H1 (cell line): ENCODE results near the gene EIF4A3. TPM values are rescaled to one million over a fixed set of nuclear protein-coding genes. Genes with fewer than 3 reads are reported as not detected.

Source experiments
- CTCF ChIA-PET: fragments of 300-600 bp; sonication (Branson Sonifier 250); formaldehyde crosslinking; loops from one replicate; lab custom pipeline; 2021; ENCODE audit not compliant: partially characterized antibody; lab: Charles Lee
- POLR2A ChIA-PET: fragments of 300-600 bp; sonication (Branson Sonifier 250); formaldehyde crosslinking; loops from one replicate; lab custom pipeline; 2021; ENCODE audit warnings: inconsistent platforms; ENCODE audit not compliant: partially characterized antibody; lab: Charles Lee
- DNase-seq, 2 experiments: peaks; one replicate each; pipeline versions ENCODE4 v3.0.0 to v3.0.0-alpha.2; 2010 to 2022; ENCODE audit warnings: low spot score in 2 of 2, low read depth in 1 of 2, mixed read lengths in 1 of 2
- FAIRE-seq: peaks from 2 replicates; lab custom pipeline; 2011; peaks lifted over from hg19 to GRCh38; lab: Jason Lieb, UNC
- H2AFZ ChIP-seq: 2 replicates; pipeline ENCODE4 v1.8.1; 2012; ENCODE audit warnings: low read length, inconsistent platforms
- H2AK5ac ChIP-seq: 2 replicates; pipeline ENCODE4 v1.6.1; 2013; ENCODE audit warnings: low read depth, low read length
- H2BK120ac ChIP-seq: replicated peaks from 2 replicates; pipeline ENCODE3; 2013; ENCODE audit warnings: low read depth, low read length, inconsistent platforms
- H2BK12ac ChIP-seq: 2 replicates; pipeline ENCODE4 v1.6.1; 2013; ENCODE audit warnings: low read depth, low read length
- H2BK15ac ChIP-seq: 2 replicates; pipeline ENCODE4 v1.6.1; 2013; ENCODE audit warnings: low read length
- H2BK20ac ChIP-seq: 2 replicates; pipeline ENCODE4 v1.6.1; 2013; ENCODE audit warnings: low read length
- H2BK5ac ChIP-seq: 2 replicates; pipeline ENCODE4 v1.6.1; 2013; ENCODE audit warnings: low read depth, low read length
- H3K14ac ChIP-seq: 2 replicates; pipeline ENCODE4 v1.6.1; 2013; ENCODE audit warnings: inconsistent platforms; ENCODE audit not compliant: insufficient read length
- H3K18ac ChIP-seq: 2 replicates; pipeline ENCODE4 v1.6.1; 2013; ENCODE audit warnings: low read length; ENCODE audit errors: extremely low read depth
- H3K23ac ChIP-seq: 2 replicates; pipeline ENCODE4 v1.6.1; 2013; ENCODE audit warnings: inconsistent platforms; ENCODE audit not compliant: insufficient read length
- H3K23me2 ChIP-seq: 2 replicates; pipeline ENCODE4 v1.6.1; 2013; ENCODE audit warnings: low read depth, low read length
- H3K27ac ChIP-seq: 2 replicates; pipeline ENCODE4 v1.6.1; 2011; ENCODE audit warnings: low read depth, low read length, inconsistent platforms
- H3K27me3 ChIP-seq, 4 experiments: replicated peaks in 1 of 4; 1 replicate in 1 of 4; 2 replicates in 3 of 4; pipeline versions ENCODE4 v1.6.1 to v1.8.1; 2011 to 2013; ENCODE audit warnings: low read length in 3 of 4, mild to moderate bottlenecking in 3 of 4, inconsistent platforms in 2 of 4, mixed read lengths in 2 of 4, moderate library complexity in 1 of 4; ENCODE audit not compliant: control insufficient read depth in 3 of 4, insufficient read depth in 3 of 4; ENCODE audit errors: extremely low read depth in 1 of 4
- H3K36me3 ChIP-seq, 4 experiments: 2 replicates each; pipeline versions ENCODE4 v1.6.1 to v1.8.1; 2011 to 2013; ENCODE audit warnings: mild to moderate bottlenecking in 4 of 4, low read length in 3 of 4, moderate library complexity in 2 of 4, control low read depth in 1 of 4, inconsistent platforms in 1 of 4; ENCODE audit not compliant: insufficient read depth in 4 of 4, control insufficient read depth in 2 of 4
- H3K4ac ChIP-seq: replicated peaks from 2 replicates; pipeline ENCODE3; 2013; ENCODE audit warnings: low read length, low read depth, mixed read lengths, inconsistent platforms; ENCODE audit not compliant: insufficient read length
- H3K4me1 ChIP-seq, 4 experiments: replicated peaks in 1 of 4; 1 replicate in 1 of 4; 2 replicates in 3 of 4; pipeline versions ENCODE4 v1.6.1 to v1.8.1; 2011 to 2013; ENCODE audit warnings: low read length in 3 of 4, inconsistent platforms in 2 of 4, mixed read lengths in 1 of 4; ENCODE audit not compliant: insufficient read depth in 4 of 4, control insufficient read depth in 3 of 4
- H3K4me2 ChIP-seq, 2 experiments: 2 replicates each; pipeline versions ENCODE4 v1.6.1 to v1.8.1; 2011 to 2013; ENCODE audit warnings: low read depth in 2 of 2, low read length in 2 of 2, control low read depth in 1 of 2, inconsistent platforms in 1 of 2, mild to moderate bottlenecking in 1 of 2; ENCODE audit not compliant: insufficient read depth in 1 of 2
- H3K4me3 ChIP-seq, 4 experiments: fragments of 200-600, 300-600 bp in 1 of 4; sonication (generic), shearing (Covaris generic), sonication (Bioruptor Twin) in 1 of 4; 2 replicates each; pipeline versions ENCODE4 v1.5.1 to v1.8.1; 2011 to 2016; ENCODE audit warnings: low read length in 4 of 4, low read depth in 3 of 4, control low read depth in 2 of 4, inconsistent platforms in 2 of 4, mild to moderate bottlenecking in 2 of 4, mixed read lengths in 1 of 4, moderate library complexity in 1 of 4; ENCODE audit not compliant: insufficient read depth in 2 of 4; ENCODE audit errors: extremely low read depth in 1 of 4
- H3K56ac ChIP-seq: replicated peaks from 2 replicates; pipeline ENCODE3; 2013; ENCODE audit warnings: low read depth, mild to moderate bottlenecking, mixed read lengths, low read length, inconsistent platforms; ENCODE audit not compliant: insufficient read length
- H3K79me1 ChIP-seq: 2 replicates; pipeline ENCODE4 v1.6.1; 2013; ENCODE audit warnings: low read depth, low read length, control low read depth
- H3K79me2 ChIP-seq, 2 experiments: 2 replicates each; pipeline versions ENCODE4 v1.6.1 to v1.8.1; 2012 to 2013; ENCODE audit warnings: low read length in 2 of 2, mild to moderate bottlenecking in 2 of 2, inconsistent platforms in 1 of 2; ENCODE audit not compliant: insufficient read depth in 2 of 2, control insufficient read depth in 1 of 2
- H3K9ac ChIP-seq, 4 experiments: replicated peaks in 1 of 4; 1 replicate in 1 of 4; 2 replicates in 3 of 4; pipeline versions ENCODE4 v1.6.1 to v1.8.1; 2011 to 2013; ENCODE audit warnings: low read depth in 3 of 4, low read length in 3 of 4, control low read depth in 2 of 4, mild to moderate bottlenecking in 2 of 4, moderate library complexity in 2 of 4, inconsistent platforms in 1 of 4; ENCODE audit errors: extremely low read depth in 1 of 4
- H3K9me3 ChIP-seq, 2 experiments: 2 replicates each; pipeline versions ENCODE4 v1.6.1 to v1.8.1; 2012 to 2013; ENCODE audit warnings: mild to moderate bottlenecking in 2 of 2, moderate library complexity in 2 of 2, control low read depth in 1 of 2, inconsistent platforms in 1 of 2, low read depth in 1 of 2, low read length in 1 of 2, mixed read lengths in 1 of 2; ENCODE audit not compliant: insufficient read depth in 2 of 2
- H4K20me1 ChIP-seq, 2 experiments: replicated peaks in 1 of 2; 2 replicates each; pipeline versions ENCODE3 to v1.8.1; 2011 to 2013; ENCODE audit warnings: inconsistent platforms in 2 of 2, low read length in 2 of 2, mild to moderate bottlenecking in 1 of 2; ENCODE audit not compliant: insufficient read depth in 2 of 2, control insufficient read depth in 1 of 2
- H4K5ac ChIP-seq: 2 replicates; pipeline ENCODE4 v1.6.1; 2013; ENCODE audit warnings: low read length, low read depth, mixed read lengths, inconsistent platforms; ENCODE audit not compliant: insufficient read length
- H4K8ac ChIP-seq: 2 replicates; pipeline ENCODE4 v1.8.0; 2013; ENCODE audit warnings: mild to moderate bottlenecking, moderate library complexity, low read length, inconsistent platforms; ENCODE audit not compliant: insufficient read depth; ENCODE audit errors: extremely low read depth
- H4K91ac ChIP-seq: replicated peaks from 2 replicates; pipeline ENCODE3; 2013; ENCODE audit warnings: low read length, mixed read lengths, inconsistent platforms; ENCODE audit not compliant: insufficient read length
- HDAC6 ChIP-seq: IDR thresholded peaks from one replicate; pipeline ENCODE4 v1.7.1; 2012; ENCODE audit warnings: low read depth, mild to moderate bottlenecking, inconsistent platforms, low read length, moderate library complexity
- ZNF274 ChIP-seq: IDR thresholded peaks from 2 replicates; pipeline ENCODE4 v1.7.0; 2012; ENCODE audit warnings: low read length, borderline replicate concordance; ENCODE audit errors: extremely low read depth
- WGBS, 2 experiments: shearing (Covaris generic) in 1 of 2; methylation state at CpG; one replicate each; pipeline versions ENCODE4 v1.1.6 to v1.1.7; 2013 to 2015; ENCODE audit warnings: low lambda C conversion rate in 2 of 2, mixed read lengths in 2 of 2, inconsistent platforms in 1 of 2, low coverage in 1 of 2, missing lambda C conversion rate in 1 of 2; ENCODE audit not compliant: insufficient replicate concordance in 2 of 2, insufficient coverage in 1 of 2, insufficient read length in 1 of 2; ENCODE audit errors: extremely low coverage in 1 of 2, missing lambda C conversion rate in 1 of 2; 5-methylcytosine and 5-hydroxymethylcytosine counted together
- polyA plus RNA-seq, 7 experiments: library from polyadenylated mRNA; depleted of rRNA in 3 of 7; stranded (reverse) in 5 of 7; unstranded in 2 of 7; fragments of >200 nt in 5 of 7; fragments of 200-250 nt in 2 of 7; gene quantifications; 1 replicate in 5 of 7; 2 replicates in 1 of 7; 4 replicates in 1 of 7; pipeline versions ENCODE4 v1.2.1 to v1.2.3, GENCODE V29; 2011 to 2013; ENCODE audit warnings: missing spikeins in 2 of 7, mixed read lengths in 2 of 7
- total RNA-seq: library from RNA; stranded (reverse); fragmentation: NEBNext Ultra II Directional; extraction: Animal tissue kit (Norgen Biotek cat#: 25700); gene quantifications from 2 replicates; pipeline ENCODE4 v1.2.1, GENCODE V29; 2021

Gene EIF4A3
- total and polyA plus RNA-seq, 2 of the 8 experiments (the other 6 are each of a cell fraction or from before 2014, with no cell fraction given), result 142 to 146 TPM

DNA sequence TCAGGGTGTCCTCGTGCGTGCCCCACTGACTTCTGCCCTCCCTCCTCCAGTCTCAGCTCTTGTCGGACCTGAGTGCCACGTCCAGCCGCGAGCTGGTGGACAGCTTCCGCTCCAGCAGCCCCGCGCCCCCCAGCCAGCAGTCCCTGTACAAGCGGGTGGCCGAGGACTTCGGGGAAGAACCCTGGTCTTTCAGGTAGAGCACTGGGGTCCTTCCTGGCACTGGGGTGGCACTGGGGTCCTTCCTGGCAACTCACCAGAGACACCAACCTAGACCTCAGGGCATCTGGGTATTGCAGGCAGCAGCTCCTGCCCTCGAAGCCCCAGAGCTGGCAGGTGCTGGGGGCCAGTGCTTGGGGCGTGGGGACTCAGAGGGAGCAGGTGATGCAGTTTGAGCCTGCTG lies 48.2 kb upstream of the EIF4A3 start:
- Histone ChIP-seq H4K5ac (no peak overlapping the region), H3K18ac (no peak overlapping the region), H3K79me2 (no peaks in the 10 kb centered on the region), H3K9me3 (no peaks in the 10 kb centered on the region), H3K14ac (no peak overlapping the region), H3K4me1 (peaks cover 0 to 4% (median 0%) of the 10 kb centered on the region in 4 experiments; a peak in 2 of 7 replicates), H4K91ac (no peak overlapping the region), H3K4me3 (no peak overlapping the region), H3K79me1 (no peaks in the 10 kb centered on the region), H4K8ac (no peak overlapping the region; the same call in 1 of the 2 replicates), H3K27me3 (no peaks in the 10 kb centered on the region; a peak in 1 of 7 replicates), H2AFZ (no peak overlapping the region), H4K20me1 (peaks cover 0 to 1% of the 10 kb centered on the region in 2 experiments), H2BK20ac (peak overlapping the region; percentile 7; the same call in 1 of the 2 replicates), H2BK15ac (no peak overlapping the region), H3K36me3 (no peaks in the 10 kb centered on the region), H3K4me2 (no peak overlapping the region), H2BK120ac (no peak overlapping the region), H2AK5ac (0 out of 2 replicates have a peak overlapping the region, but pooled peaks have one; percentile 53), H3K27ac (no peak overlapping the region), H3K56ac (no peak overlapping the region), H3K4ac (no peak overlapping the region), H2BK5ac (no peak overlapping the region), H3K9ac (no peak overlapping the region), H3K23ac (no peak overlapping the region), H3K23me2 (no peaks in the 10 kb centered on the region), H2BK12ac (no peak overlapping the region)
- DNase-seq (no peak), FAIRE-seq (no peak)
- ChIA-PET CTCF (interaction anchor here (0.6 to 8.0 kb wide), 49 partner anchors 11 to 445 kb away, joined by 3 to 90 read pairs (median 5); partner anchors contain the start of gene CARD14), POLR2A (interaction anchor here (1.2 to 1.5 kb wide), 2 partner anchors 16 to 53 kb away, joined by 3 read pairs; no protein-coding TSS in a partner anchor)
- WGBS, 2 experiments, result 90% methylated on average over 14 of the region's 14 CpGs; no CpG with 5 or more reads in 1 of the 2 experiments
- TF ChIP-seq HDAC6 (no peak), ZNF274 (no peak)
